ENCODE measurements around the gene MREG. TPM values are rescaled to one million over a fixed set of nuclear protein-coding genes. Genes with fewer than 3 reads are reported as not detected.

The MREG gene
- total and polyA plus RNA-seq, 9 of the 15 experiments (the other 6 are each of a cell fraction or from before 2014, with no cell fraction given), result 0.77 to 3.8 (median 2.3) TPM

DNA sequence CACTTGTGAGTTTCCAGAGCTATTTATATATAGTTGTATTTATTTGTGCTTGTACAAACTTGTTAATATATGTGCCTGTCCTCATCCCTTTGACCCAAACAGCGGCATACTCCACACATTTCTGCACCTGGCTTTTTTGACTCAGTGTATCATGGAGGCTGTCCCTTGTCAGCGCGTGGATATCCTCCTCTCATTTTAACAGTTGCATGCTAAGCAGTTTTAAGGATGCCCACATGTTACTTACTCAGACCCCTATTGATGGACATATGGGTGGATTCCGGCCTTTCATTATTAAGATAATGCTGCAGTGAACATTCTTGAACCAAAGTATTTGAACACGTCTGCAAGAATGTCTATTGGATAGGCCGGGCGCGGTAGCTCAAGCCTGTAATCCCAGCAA lies 655 bp upstream of the MREG start:
- CTCF ChIA-PET (ENCODE audit: low intra/inter-chr PET ratio), result no interaction called here
- Histone ChIP-seq H3K4me2 (ENCODE audit: insufficient read depth, low read length) (no peak overlapping the region), H3K9me3 (replicated peaks; ENCODE audit: control insufficient read depth, insufficient read depth, low read depth, low read length) (no peaks in the 10 kb centered on the region), H3K9ac (ENCODE audit: insufficient read depth in 1 of 2, low read depth in 2 of 2, low read length in 2 of 2) (no peak overlapping the region), H3K36me3 (ENCODE audit: control insufficient read depth, insufficient read depth, low read length) (no peaks in the 10 kb centered on the region), H3K9me1 (ENCODE audit: control insufficient read depth, insufficient read depth, low read length) (no peaks in the 10 kb centered on the region), H2AFZ (ENCODE audit: low read depth, low read length) (0 out of 2 replicates have a peak overlapping the region, but pooled peaks have one; percentile 63), H3K4me3 (no peak overlapping the region), H3K79me2 (ENCODE audit: control insufficient read depth, insufficient read depth, low read length) (no peaks in the 10 kb centered on the region; the same call in 2 of the 3 replicates), H4K20me1 (replicated peaks; ENCODE audit: control insufficient read depth, insufficient read depth, low read length) (no peaks in the 10 kb centered on the region), H3K27ac (ENCODE audit: extremely low read depth, low read depth, low read length) (no peak overlapping the region), H3K4me1 (replicated peaks in 1 of 2; ENCODE audit: control insufficient read depth in 2 of 2, insufficient read depth in 2 of 2, low read length in 2 of 2) (peaks cover 0 to 10% of the 10 kb centered on the region in 2 experiments; a peak in 4 of 5 replicates), H3K27me3 (ENCODE audit: control insufficient read depth in 2 of 2, insufficient read depth in 2 of 2, low read length in 2 of 2) (no peaks in the 10 kb centered on the region)
- DNase-seq (ENCODE audit: extremely low read depth in 1 of 4, low spot score in 3 of 4) (no peak), FAIRE-seq (no peak), ATAC-seq (no peak)
- no peak for TF ChIP-seq LEF1 (IDR thresholded peaks at IDR 0.05)
- TF ChIP-seq POLR3G (IDR thresholded peaks at IDR 0.05; ENCODE audit: extremely low read depth, insufficient read length, insufficient replicate concordance), result no peak
- no peak for TF ChIP-seq ZNF324 (CRISPR knock-in tag; IDR thresholded peaks at IDR 0.05)
- no peak for TF ChIP-seq NKRF (IDR thresholded peaks at IDR 0.05; ENCODE audit: borderline replicate concordance)
- no peak for TF ChIP-seq MIER1 (IDR thresholded peaks at IDR 0.05; ENCODE audit: low read depth)
- no peak for TF ChIP-seq TAF15 (IDR thresholded peaks at IDR 0.05; ENCODE audit: low read depth, low read length)
- TF ChIP-seq RBM22 (IDR thresholded peaks at IDR 0.05; ENCODE audit: low read depth, low read length, poor library complexity, severe bottlenecking), result no peak
- no peak for TF ChIP-seq ESRRB (CRISPR knock-in tag; IDR thresholded peaks at IDR 0.05; ENCODE audit: borderline replicate concordance)
- TF ChIP-seq CC2D1A (IDR thresholded peaks at IDR 0.05), result no peak
- TF ChIP-seq ZNF507 (tag; conservative IDR thresholded peaks at IDR 0.05), result no peak
- no peak for TF ChIP-seq ZBTB49 (CRISPR knock-in tag; IDR thresholded peaks at IDR 0.05; ENCODE audit: borderline replicate concordance)
- TF ChIP-seq SP2 (IDR thresholded peaks at IDR 0.05; ENCODE audit: extremely low read depth, low read depth, low read length, poor library complexity, severe bottlenecking), result no peak
- no peak for TF ChIP-seq ESRRA (IDR thresholded peaks at IDR 0.05; ENCODE audit: borderline replicate concordance, low read depth)
- no peak for TF ChIP-seq SREBF1 (IDR thresholded peaks at IDR 0.05; ENCODE audit: borderline replicate concordance, low read depth, low read length)
- no peak for TF ChIP-seq ZNF41 (CRISPR knock-in tag; conservative IDR thresholded peaks at IDR 0.05)
- TF ChIP-seq PRMT5 (CRISPR knock-in tag; IDR thresholded peaks at IDR 0.05), result no peak
- TF ChIP-seq HINFP (tag; conservative IDR thresholded peaks at IDR 0.05; ENCODE audit: low read depth), result no peak
- TF ChIP-seq FOXM1 (IDR thresholded peaks at IDR 0.05; ENCODE audit: low read depth), result no peak
- no peak for TF ChIP-seq FOXM1 (CRISPR knock-in tag; IDR thresholded peaks at IDR 0.05; ENCODE audit: low read depth)
- in situ Hi-C loops (cut with MboI) (no loop called here), intact Hi-C loops (cut with micrococcal nuclease) (loop anchor here (5.0 kb wide), 1 partner anchor 47 kb away; no protein-coding TSS in a partner anchor)
- WGBS (ENCODE audit: insufficient coverage, low coverage, missing lambda C conversion rate), result 82% methylated on average over 8 of the region's 8 CpGs
- POLR2A ChIA-PET, result no interaction called here
- no TSS peak for BruUV-seq (replicated peaks)

Measured in K562 (cell line).